K562 (cell line): ENCODE measurements around the gene DPH7.

Source experiments
- CEBPZ ChIP-seq: fragments of 150-350 bp; IDR thresholded peaks from 2 replicates; pipeline ENCODE4 v1.6.1; 2014; ENCODE audit warnings: low read depth, mild to moderate bottlenecking, low read length, borderline replicate concordance
- EP300 ChIP-seq: IDR thresholded peaks from 2 replicates; pipeline ENCODE4 v1.6.1; 2012; ENCODE audit warnings: low read length, improper control_type of control experiment
- FOXP4 ChIP-seq: sonication (generic); formaldehyde crosslinking; IDR thresholded peaks from 2 replicates; pipeline ENCODE4 v1.8.0; 2022; ENCODE audit warnings: mild to moderate bottlenecking, missing genetic modification reagents, borderline replicate concordance
- HNRNPL ChIP-seq: fragments of 200-400 bp; formaldehyde crosslinking; IDR thresholded peaks from 2 replicates; pipeline ENCODE4 v1.6.1; 2017; ENCODE audit warnings: low read depth, mild to moderate bottlenecking, low read length
- MAX ChIP-seq: sonication (generic); formaldehyde crosslinking; IDR thresholded peaks from 2 replicates; pipeline ENCODE4 v1.9.0; 2022; ENCODE audit warnings: mild to moderate bottlenecking, missing genetic modification reagents
- PML ChIP-seq: IDR thresholded peaks from 2 replicates; pipeline ENCODE4 v1.6.1; 2012; ENCODE audit warnings: low read length, inconsistent platforms
- RAD21 ChIP-seq, 2 experiments: fragments of 250-450 bp in 1 of 2; fragments of 450-650 bp in 1 of 2; sonication (Bioruptor Pico) in 1 of 2; formaldehyde crosslinking in 1 of 2; IDR thresholded peaks in 1 of 2; conservative IDR thresholded peaks in 1 of 2; 2 replicates each; pipeline versions ENCODE4 v1.4.0 to v1.8.0; 2020 to 2022; ENCODE audit warnings: mild to moderate bottlenecking in 2 of 2, moderate library complexity in 1 of 2
- SIN3B ChIP-seq: fragments of 450-650 bp; IDR thresholded peaks from 2 replicates; pipeline ENCODE4 v1.6.1; 2017; ENCODE audit warnings: low read depth, mild to moderate bottlenecking, moderate library complexity
- ZNF121 ChIP-seq: sonication (generic); formaldehyde crosslinking; conservative IDR thresholded peaks from 2 replicates; pipeline ENCODE4 v1.8.0; 2022; ENCODE audit warnings: missing genetic modification reagents

GRCh38 chr9:137540536-137540935, 38.2 kb downstream of the DPH7 start:
- TF ChIP-seq MAX (CRISPR knock-in tag), result no peak
- no peak for TF ChIP-seq HNRNPL
- no peak for TF ChIP-seq SIN3B
- no peak for TF ChIP-seq FOXP4 (CRISPR knock-in tag)
- no peak for TF ChIP-seq RAD21 (CRISPR knock-in tag; conservative IDR thresholded peaks at IDR 0.05 in 1 of 2, IDR thresholded peaks at IDR 0.05 in 1 of 2)
- no peak for TF ChIP-seq ZNF121
- no peak for TF ChIP-seq CEBPZ
- no peak for TF ChIP-seq EP300
- TF ChIP-seq PML, result no peak
